ENCODE data around the gene TWF2.

The TWF2 gene

GRCh38 chr3:52195291-52195597, 43.7 kb downstream of the TWF2 start:
- H2AFZ ChIP-seq (ENCODE audit: low read length): no peak overlapping the region
- H3K9me3 ChIP-seq (ENCODE audit: insufficient read depth, low read depth, low read length): no peaks in the 10 kb centered on the region
- peaks cover 16% of the 10 kb centered on the region for H4K20me1 ChIP-seq (ENCODE audit: insufficient read depth, low read length, poor library complexity, severe bottlenecking)
- no peak overlapping the region for H3K4me2 ChIP-seq (ENCODE audit: low read depth, low read length, poor library complexity, severe bottlenecking)
- peaks cover 23% of the 10 kb centered on the region for H3K79me2 ChIP-seq (ENCODE audit: insufficient read depth, low read length)
- no peak overlapping the region for H3K9ac ChIP-seq (ENCODE audit: low read depth, low read length, poor library complexity, severe bottlenecking)
- H3K9me2 ChIP-seq (replicated peaks; ENCODE audit: low read depth, low read length): no peaks in the 10 kb centered on the region
- no peaks in the 10 kb centered on the region for H3F3A ChIP-seq (ENCODE audit: low read depth)
- no peak overlapping the region for H3K4me3 ChIP-seq (ENCODE audit: low read length, poor library complexity, severe bottlenecking)
- no peaks in the 10 kb centered on the region for H3K27me3 ChIP-seq (ENCODE audit: insufficient read depth, low read length, poor library complexity, severe bottlenecking)
- peaks cover 27% of the 10 kb centered on the region for H3K4me1 ChIP-seq (ENCODE audit: insufficient read depth, low read length, poor library complexity, severe bottlenecking)
- no peak for TF ChIP-seq EZH2phosphoT487 (IDR thresholded peaks at IDR 0.05; ENCODE audit: borderline replicate concordance)
- TF ChIP-seq, protein P1, sequence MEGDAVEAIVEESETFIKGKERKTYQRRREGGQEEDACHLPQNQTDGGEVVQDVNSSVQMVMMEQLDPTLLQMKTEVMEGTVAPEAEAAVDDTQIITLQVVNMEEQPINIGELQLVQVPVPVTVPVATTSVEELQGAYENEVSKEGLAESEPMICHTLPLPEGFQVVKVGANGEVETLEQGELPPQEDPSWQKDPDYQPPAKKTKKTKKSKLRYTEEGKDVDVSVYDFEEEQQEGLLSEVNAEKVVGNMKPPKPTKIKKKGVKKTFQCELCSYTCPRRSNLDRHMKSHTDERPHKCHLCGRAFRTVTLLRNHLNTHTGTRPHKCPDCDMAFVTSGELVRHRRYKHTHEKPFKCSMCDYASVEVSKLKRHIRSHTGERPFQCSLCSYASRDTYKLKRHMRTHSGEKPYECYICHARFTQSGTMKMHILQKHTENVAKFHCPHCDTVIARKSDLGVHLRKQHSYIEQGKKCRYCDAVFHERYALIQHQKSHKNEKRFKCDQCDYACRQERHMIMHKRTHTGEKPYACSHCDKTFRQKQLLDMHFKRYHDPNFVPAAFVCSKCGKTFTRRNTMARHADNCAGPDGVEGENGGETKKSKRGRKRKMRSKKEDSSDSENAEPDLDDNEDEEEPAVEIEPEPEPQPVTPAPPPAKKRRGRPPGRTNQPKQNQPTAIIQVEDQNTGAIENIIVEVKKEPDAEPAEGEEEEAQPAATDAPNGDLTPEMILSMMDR (conservative IDR thresholded peaks at IDR 0.05; ENCODE audit: low read length): no peak
- H3K36me3 ChIP-seq (ENCODE audit: insufficient read depth, low read length): no peaks in the 10 kb centered on the region

DNA sequence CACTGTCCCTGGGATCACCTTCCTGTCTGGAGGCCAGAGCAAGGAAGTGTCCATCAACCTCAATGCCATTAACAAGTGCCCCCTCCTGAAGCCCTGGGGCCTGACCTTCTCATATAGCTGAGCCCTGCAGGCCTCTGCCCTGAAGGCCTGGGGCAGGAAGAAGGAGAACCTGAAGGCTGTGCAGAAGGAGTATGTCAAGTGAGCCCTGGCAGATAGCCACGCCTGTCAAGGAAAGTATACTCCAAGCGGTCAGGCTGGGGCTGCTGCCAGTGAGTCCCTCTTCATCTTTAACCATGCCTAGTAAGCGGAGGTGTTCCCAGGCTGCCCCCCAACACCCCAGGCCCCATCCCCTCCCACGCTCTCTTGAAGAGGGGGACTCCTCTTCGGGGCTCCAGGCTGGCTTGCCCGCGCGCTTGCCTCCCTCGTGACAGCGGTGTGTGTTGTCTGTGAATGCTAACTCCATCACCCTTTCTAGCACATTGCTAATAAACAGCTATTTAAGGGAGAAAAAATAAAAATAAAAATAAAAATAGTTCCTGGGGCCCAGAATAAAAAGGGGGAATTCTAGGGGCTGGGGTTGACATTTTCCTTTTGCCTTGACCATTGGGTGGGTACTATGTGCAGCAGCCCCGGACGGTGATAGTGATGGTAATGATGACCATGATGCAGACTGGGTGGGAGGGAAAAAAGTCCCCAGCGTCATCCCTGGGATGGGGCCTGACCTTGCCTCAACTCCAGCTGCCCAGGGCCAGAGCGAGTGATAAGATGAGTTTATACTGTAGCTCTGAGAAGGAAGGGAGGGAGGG, 44.3 kb downstream of the TWF2 start:
- no peak overlapping the region for H3K4me3 ChIP-seq (ENCODE audit: low read length, poor library complexity, severe bottlenecking)
- no peaks in the 10 kb centered on the region for H3K9me2 ChIP-seq (replicated peaks; ENCODE audit: low read depth, low read length)
- no peaks in the 10 kb centered on the region for H3K27me3 ChIP-seq (ENCODE audit: insufficient read depth, low read length, poor library complexity, severe bottlenecking)
- TF ChIP-seq, protein P1 (conservative IDR thresholded peaks at IDR 0.05; ENCODE audit: low read length): no peak
- no peak for TF ChIP-seq EZH2phosphoT487 (IDR thresholded peaks at IDR 0.05; ENCODE audit: borderline replicate concordance)
- no peaks in the 10 kb centered on the region for H3K36me3 ChIP-seq (ENCODE audit: insufficient read depth, low read length)
- no peak overlapping the region for H3K9ac ChIP-seq (ENCODE audit: low read depth, low read length, poor library complexity, severe bottlenecking)
- peaks cover 14% of the 10 kb centered on the region for H4K20me1 ChIP-seq (ENCODE audit: insufficient read depth, low read length, poor library complexity, severe bottlenecking)
- H3K4me2 ChIP-seq (ENCODE audit: low read depth, low read length, poor library complexity, severe bottlenecking): no peak overlapping the region
- H3K9me3 ChIP-seq (ENCODE audit: insufficient read depth, low read depth, low read length): no peaks in the 10 kb centered on the region
- H3K4me1 ChIP-seq (ENCODE audit: insufficient read depth, low read length, poor library complexity, severe bottlenecking): peaks cover 21% of the 10 kb centered on the region
- no peaks in the 10 kb centered on the region for H3F3A ChIP-seq (ENCODE audit: low read depth)
- H3K79me2 ChIP-seq (ENCODE audit: insufficient read depth, low read length): peaks cover 18% of the 10 kb centered on the region
- no peak overlapping the region for H2AFZ ChIP-seq (ENCODE audit: low read length)

DNA sequence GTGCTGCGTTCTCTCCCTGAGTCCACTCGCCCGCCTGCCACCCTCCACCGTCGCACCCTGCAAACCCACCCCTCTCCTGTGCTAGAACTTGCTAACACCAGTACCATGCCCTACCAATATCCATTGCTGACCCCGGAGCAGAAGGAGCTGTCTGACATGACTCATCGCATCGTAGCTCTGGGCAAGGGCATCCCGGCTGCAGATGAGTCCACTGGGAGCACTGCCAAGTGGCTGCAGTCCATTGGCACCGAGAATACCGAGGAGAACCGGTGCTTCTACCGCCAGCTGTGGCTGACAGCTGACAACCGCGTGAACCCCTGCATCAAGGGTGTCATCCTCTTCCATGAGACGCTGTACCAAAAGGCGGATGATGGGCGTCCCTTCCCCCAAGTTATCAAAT, 45.9 kb downstream of the TWF2 start:
- Histone ChIP-seq H3K36me3 (ENCODE audit: insufficient read depth, low read length) (no peaks in the 10 kb centered on the region), H3F3A (ENCODE audit: low read depth) (no peaks in the 10 kb centered on the region), H3K4me3 (ENCODE audit: low read length, poor library complexity, severe bottlenecking) (no peak overlapping the region), H3K27me3 (ENCODE audit: insufficient read depth, low read length, poor library complexity, severe bottlenecking) (no peaks in the 10 kb centered on the region), H4K20me1 (ENCODE audit: insufficient read depth, low read length, poor library complexity, severe bottlenecking) (no peaks in the 10 kb centered on the region), H3K79me2 (ENCODE audit: insufficient read depth, low read length) (peaks cover 1% of the 10 kb centered on the region), H3K4me2 (ENCODE audit: low read depth, low read length, poor library complexity, severe bottlenecking) (no peak overlapping the region), H3K9ac (ENCODE audit: low read depth, low read length, poor library complexity, severe bottlenecking) (no peak overlapping the region), H2AFZ (ENCODE audit: low read length) (no peak overlapping the region), H3K9me2 (replicated peaks; ENCODE audit: low read depth, low read length) (no peaks in the 10 kb centered on the region), H3K9me3 (ENCODE audit: insufficient read depth, low read depth, low read length) (no peaks in the 10 kb centered on the region), H3K4me1 (ENCODE audit: insufficient read depth, low read length, poor library complexity, severe bottlenecking) (peaks cover 8% of the 10 kb centered on the region)
- TF ChIP-seq, protein P1 (conservative IDR thresholded peaks at IDR 0.05; ENCODE audit: low read length): no peak
- no peak for TF ChIP-seq EZH2phosphoT487 (IDR thresholded peaks at IDR 0.05; ENCODE audit: borderline replicate concordance)
